Karpas-422 (cell line): ENCODE measurements around the gene HOXB3. TPM values are rescaled to one million over a fixed set of nuclear protein-coding genes. Genes with fewer than 3 reads are reported as not detected.

ENCODE experiments used
- DNase-seq: peaks from one replicate; pipeline ENCODE4 v3.0.0-alpha.2; 2015
- H2AFZ ChIP-seq: fragments of 200-600 bp; sonication (generic); 2 replicates; pipeline ENCODE4 v1.6.1; 2014; ENCODE audit warnings: antibody characterized with exemption, low read length, mixed read lengths
- H3K27ac ChIP-seq: fragments of 200-600 bp; sonication (generic); 2 replicates; pipeline ENCODE4 v1.5.1; 2014; ENCODE audit warnings: mild to moderate bottlenecking, low read length, moderate library complexity
- H3K27me3 ChIP-seq: fragments of 200-600 bp; sonication (generic); 2 replicates; pipeline ENCODE4 v1.6.1; 2014; ENCODE audit warnings: low read length, mixed read lengths
- H3K36me3 ChIP-seq: fragments of 200-600 bp; sonication (generic); 2 replicates; pipeline ENCODE4 v1.6.1; 2014; ENCODE audit warnings: low read length, mixed read lengths; ENCODE audit not compliant: insufficient read depth
- H3K4me1 ChIP-seq: fragments of 200-600 bp; sonication (generic); 2 replicates; pipeline ENCODE4 v1.6.1; 2014; ENCODE audit warnings: mild to moderate bottlenecking, low read length, mixed read lengths
- H3K4me2 ChIP-seq: fragments of 200-600 bp; sonication (generic); 2 replicates; pipeline ENCODE4 v1.6.1; 2014; ENCODE audit warnings: low read length, low read depth, mild to moderate bottlenecking; ENCODE audit not compliant: poor library complexity, severe bottlenecking
- H3K4me3 ChIP-seq: fragments of 200-600 bp; sonication (generic); 2 replicates; pipeline ENCODE4 v1.5.1; 2014; ENCODE audit warnings: mild to moderate bottlenecking, antibody characterized with exemption, low read length, mixed read lengths
- H3K79me2 ChIP-seq: fragments of 200-600 bp; sonication (generic); 2 replicates; pipeline ENCODE4 v1.6.1; 2014; ENCODE audit warnings: mild to moderate bottlenecking, low read length, mixed read lengths
- H3K9ac ChIP-seq: fragments of 200-600 bp; sonication (generic); 2 replicates; pipeline ENCODE4 v1.6.0; 2014; ENCODE audit warnings: low read length
- H3K9me2 ChIP-seq: fragments of 200-600 bp; sonication (generic), shearing (Covaris generic); replicated peaks from 2 replicates; pipeline ENCODE4 v1.6.0; 2014; ENCODE audit warnings: mild to moderate bottlenecking, low read length, moderate library complexity; ENCODE audit not compliant: insufficient read depth
- H3K9me3 ChIP-seq: fragments of 300-700, 200-600 bp; sonication (generic); 2 replicates; pipeline ENCODE4 v1.6.1; 2014; ENCODE audit warnings: low read length, mixed read lengths
- H4K20me1 ChIP-seq: fragments of 200-600 bp; sonication (generic); 2 replicates; pipeline ENCODE4 v1.6.1; 2014; ENCODE audit warnings: mild to moderate bottlenecking, antibody characterized with exemption, low read length, low read depth; ENCODE audit not compliant: insufficient read depth
- total RNA-seq: library from RNA; depleted of rRNA; stranded (reverse); fragments of >200 nt; shearing (Covaris generic); gene quantifications from 2 replicates; pipeline ENCODE4 v1.2.3, GENCODE V29; 2014; ENCODE audit warnings: low replicate concordance

HOXB3 gene
- total RNA-seq, 1 experiment from 2014 or later = 0.97 TPM

DNA sequence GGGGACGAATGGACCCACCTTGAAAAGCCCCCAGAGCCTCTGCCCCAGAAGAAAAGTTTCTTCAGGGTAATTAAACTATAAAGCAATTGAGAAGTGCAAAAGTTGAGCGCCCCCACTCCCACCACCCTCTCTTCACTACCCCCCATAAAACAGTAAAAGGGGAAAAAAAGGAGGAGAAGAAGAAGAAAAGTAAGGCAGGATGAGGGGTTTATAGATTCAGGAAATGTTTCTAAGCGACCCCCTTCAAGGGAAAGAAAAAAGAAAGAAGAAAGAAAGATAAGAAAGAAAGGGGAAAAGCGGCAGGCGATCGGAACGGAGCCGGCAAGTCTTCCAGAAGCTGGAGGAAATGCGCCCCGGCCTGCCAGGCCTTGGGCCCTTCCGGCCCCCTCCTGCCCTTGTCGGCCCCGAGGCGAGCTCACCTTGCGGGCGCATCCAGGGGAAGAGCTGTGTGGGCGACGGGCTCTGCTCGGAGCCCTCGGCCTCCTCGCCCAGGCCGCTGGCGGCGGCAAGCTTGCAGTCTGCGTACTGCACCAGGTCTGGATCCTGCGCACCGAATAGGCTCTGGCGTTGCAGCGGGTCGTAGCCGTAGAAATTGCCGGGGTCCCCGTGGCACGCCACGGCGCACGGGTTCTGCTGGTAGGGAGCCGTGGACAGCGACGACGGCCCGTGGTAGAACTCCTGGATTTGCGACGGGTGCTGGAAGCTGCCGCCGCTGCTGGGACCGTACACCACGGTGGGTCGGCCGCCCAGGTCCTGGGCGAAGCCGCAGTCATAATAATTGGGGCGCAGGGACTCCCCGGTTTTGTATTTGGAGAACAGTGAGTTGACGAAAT, 24.0 kb upstream of the HOXB3 start:
- Histone ChIP-seq H2AFZ (0 out of 2 replicates have a peak overlapping the region, but pooled peaks have one; percentile 54), H3K9ac (peak overlapping the region; percentile 92), H4K20me1 (no peaks in the 10 kb centered on the region), H3K9me3 (no peaks in the 10 kb centered on the region), H3K27ac (no peak overlapping the region), H3K79me2 (no peaks in the 10 kb centered on the region), H3K4me1 (peaks cover 43% of the 10 kb centered on the region), H3K36me3 (no peaks in the 10 kb centered on the region), H3K4me3 (peak overlapping the region; percentile 82), H3K4me2 (peak overlapping the region; percentile 98), H3K9me2 (no peaks in the 10 kb centered on the region), H3K27me3 (no peaks in the 10 kb centered on the region)
- no peak for DNase-seq

DNA sequence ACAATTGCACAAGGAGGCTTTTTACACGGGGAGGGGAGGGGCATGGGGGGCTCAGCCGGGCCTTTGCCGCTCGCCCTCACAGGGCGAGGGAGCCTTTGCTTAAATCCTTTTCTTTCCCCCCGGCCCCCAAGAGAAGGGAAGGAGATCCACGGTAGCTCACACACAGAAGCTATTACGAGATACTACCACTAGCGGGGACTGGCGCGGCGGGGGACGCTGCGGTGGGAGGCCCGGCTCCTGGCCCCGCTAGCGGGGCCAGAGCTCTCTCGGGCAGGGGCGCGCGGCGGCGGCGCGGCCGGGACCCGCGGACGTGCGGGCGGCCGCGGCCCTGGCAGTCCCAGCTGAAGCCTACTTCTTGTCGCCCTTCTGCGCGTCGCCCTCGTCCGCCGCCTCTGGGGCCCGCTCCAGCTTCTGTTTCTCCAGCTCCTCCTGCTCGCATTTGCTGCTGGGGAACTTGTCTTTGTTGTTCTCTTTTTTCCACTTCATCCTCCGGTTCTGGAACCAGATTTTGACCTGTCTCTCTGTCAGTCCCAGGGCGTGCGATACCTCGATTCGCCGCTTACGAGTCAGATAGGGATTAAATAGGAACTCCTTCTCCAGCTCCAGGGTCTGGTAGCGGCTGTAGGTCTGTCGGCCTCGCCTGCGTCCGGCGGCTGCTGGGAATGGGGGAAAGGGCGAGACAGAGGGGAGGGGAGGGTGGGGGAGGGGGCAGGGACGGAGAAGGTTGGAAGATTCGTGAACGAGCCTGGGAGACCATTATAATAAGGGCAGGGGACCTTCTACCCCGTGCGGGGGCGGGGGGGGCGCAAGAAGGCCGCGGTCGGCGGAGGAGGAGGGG, 23.0 kb upstream of the HOXB3 start:
- peak; percentile 82 for DNase-seq
- Histone ChIP-seq H3K9me2 (no peaks in the 10 kb centered on the region), H3K27ac (peak overlapping the region; percentile 82), H3K79me2 (no peaks in the 10 kb centered on the region), H4K20me1 (no peaks in the 10 kb centered on the region), H3K4me2 (peak overlapping the region; percentile 98), H3K9me3 (no peaks in the 10 kb centered on the region), H3K4me3 (peak overlapping the region; percentile 82), H3K9ac (peak overlapping the region; percentile 92), H3K4me1 (peaks cover 45% of the 10 kb centered on the region), H2AFZ (peak overlapping the region; percentile 97), H3K27me3 (no peaks in the 10 kb centered on the region), H3K36me3 (no peaks in the 10 kb centered on the region)

DNA sequence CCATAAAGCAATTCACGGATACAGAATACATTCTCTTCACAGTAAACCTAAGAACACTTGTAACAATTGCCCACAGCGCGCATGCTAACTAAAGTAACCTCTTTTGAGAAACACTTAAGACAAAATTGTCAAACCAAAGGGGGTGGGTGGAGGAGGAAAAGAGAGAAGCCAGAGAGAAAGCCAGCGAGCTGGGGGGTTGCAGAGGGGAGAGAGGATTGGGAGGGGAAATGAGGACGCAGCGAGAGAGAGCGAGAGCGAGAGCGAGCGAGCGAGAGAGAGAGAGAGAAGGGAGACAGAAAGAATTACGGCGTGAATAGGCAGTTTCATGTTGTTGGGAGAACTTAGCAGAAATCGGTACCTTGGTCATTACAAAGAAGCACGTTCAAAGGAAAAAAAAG, 22.4 kb upstream of the HOXB3 start:
- H2AFZ ChIP-seq = peak overlapping the region; percentile 82
- H3K4me2 ChIP-seq = peak overlapping the region; percentile 98
- no peaks in the 10 kb centered on the region for H3K79me2 ChIP-seq
- DNase-seq = peak; percentile 75
- no peaks in the 10 kb centered on the region for H3K27me3 ChIP-seq
- H3K9me2 ChIP-seq = no peaks in the 10 kb centered on the region
- no peaks in the 10 kb centered on the region for H3K9me3 ChIP-seq
- H3K36me3 ChIP-seq = no peaks in the 10 kb centered on the region
- peaks cover 45% of the 10 kb centered on the region for H3K4me1 ChIP-seq
- no peaks in the 10 kb centered on the region for H4K20me1 ChIP-seq
- peak overlapping the region; percentile 82 for H3K4me3 ChIP-seq
- H3K27ac ChIP-seq = peak overlapping the region; percentile 82
- H3K9ac ChIP-seq = peak overlapping the region; percentile 92

DNA sequence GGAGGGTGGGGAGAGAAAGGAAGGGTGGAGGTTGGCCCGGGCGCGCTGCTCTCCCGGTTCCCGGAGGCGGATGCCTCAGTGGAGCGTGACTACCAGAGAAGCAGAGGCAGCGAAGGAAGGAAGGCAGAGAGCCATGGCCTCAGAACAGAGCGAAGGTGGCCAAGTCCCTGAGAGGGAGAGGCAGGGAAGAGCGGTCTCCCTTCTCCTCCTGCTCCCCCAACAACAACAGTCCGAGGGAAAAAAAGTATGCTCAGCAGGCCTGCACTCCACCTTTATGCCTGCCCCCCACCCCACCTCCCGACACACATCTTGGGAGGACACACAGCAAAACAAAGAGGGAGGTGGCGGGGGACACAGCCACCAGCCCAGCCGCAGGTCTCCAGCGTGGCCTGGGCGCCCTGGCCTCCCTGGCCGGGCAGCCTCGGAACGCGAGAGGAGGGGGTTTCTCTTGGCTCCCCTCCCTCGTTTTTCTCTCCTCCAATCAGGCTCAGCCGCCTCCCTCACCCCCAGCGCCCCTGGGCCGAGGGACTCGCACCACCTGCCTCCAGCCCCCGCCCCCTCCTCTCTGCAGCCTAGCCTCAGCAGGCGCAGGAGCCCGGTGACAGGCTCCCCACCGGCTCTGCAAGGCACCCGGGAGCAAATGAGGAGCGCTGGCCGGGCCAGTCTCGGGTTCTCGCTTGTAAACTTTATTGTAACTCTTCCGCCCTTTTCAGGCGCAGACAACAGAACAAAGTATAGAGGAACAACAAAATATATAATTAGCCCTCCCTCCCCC, 21.8 kb upstream of the HOXB3 start:
- Histone ChIP-seq H3K4me2 (peak overlapping the region; percentile 98), H3K9ac (peak overlapping the region; percentile 92), H3K9me2 (no peaks in the 10 kb centered on the region), H4K20me1 (no peaks in the 10 kb centered on the region), H3K4me1 (peaks cover 45% of the 10 kb centered on the region), H3K36me3 (no peaks in the 10 kb centered on the region), H3K4me3 (peak overlapping the region; percentile 82), H2AFZ (peak overlapping the region; percentile 48; the same call in 1 of the 2 replicates), H3K27ac (peak overlapping the region; percentile 82), H3K9me3 (no peaks in the 10 kb centered on the region), H3K27me3 (no peaks in the 10 kb centered on the region), H3K79me2 (no peaks in the 10 kb centered on the region)
- peak; percentile 77 for DNase-seq

DNA sequence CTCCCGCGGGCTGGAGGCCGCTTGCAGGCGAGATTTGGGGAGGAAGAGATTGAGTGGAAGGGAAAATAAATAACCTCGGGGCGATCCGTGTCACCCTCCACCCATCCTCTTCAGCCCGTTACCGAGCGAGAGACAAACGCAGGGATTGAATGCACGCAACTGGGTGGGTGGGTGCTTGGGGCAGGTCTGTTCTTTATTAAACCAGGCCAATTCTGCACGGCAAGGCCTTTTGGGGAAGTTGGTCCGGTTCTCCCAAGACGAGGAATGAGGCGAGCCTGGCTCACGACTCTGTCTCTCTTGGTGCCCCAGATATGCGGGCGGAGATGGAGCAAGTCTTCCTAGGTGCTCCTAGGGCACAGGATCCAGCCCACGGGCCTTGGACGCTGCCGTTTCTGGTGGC, 21.2 kb upstream of the HOXB3 start:
- Histone ChIP-seq H3K4me2 (peak overlapping the region; percentile 98), H3K36me3 (no peaks in the 10 kb centered on the region), H3K9ac (peak overlapping the region; percentile 92), H3K9me3 (no peaks in the 10 kb centered on the region), H2AFZ (peak overlapping the region; percentile 95), H3K4me3 (peak overlapping the region; percentile 82), H3K27me3 (no peaks in the 10 kb centered on the region), H3K27ac (peak overlapping the region; percentile 82), H3K79me2 (no peaks in the 10 kb centered on the region), H3K4me1 (peaks cover 45% of the 10 kb centered on the region), H3K9me2 (no peaks in the 10 kb centered on the region), H4K20me1 (no peaks in the 10 kb centered on the region)
- DNase-seq = peak; percentile 73

DNA sequence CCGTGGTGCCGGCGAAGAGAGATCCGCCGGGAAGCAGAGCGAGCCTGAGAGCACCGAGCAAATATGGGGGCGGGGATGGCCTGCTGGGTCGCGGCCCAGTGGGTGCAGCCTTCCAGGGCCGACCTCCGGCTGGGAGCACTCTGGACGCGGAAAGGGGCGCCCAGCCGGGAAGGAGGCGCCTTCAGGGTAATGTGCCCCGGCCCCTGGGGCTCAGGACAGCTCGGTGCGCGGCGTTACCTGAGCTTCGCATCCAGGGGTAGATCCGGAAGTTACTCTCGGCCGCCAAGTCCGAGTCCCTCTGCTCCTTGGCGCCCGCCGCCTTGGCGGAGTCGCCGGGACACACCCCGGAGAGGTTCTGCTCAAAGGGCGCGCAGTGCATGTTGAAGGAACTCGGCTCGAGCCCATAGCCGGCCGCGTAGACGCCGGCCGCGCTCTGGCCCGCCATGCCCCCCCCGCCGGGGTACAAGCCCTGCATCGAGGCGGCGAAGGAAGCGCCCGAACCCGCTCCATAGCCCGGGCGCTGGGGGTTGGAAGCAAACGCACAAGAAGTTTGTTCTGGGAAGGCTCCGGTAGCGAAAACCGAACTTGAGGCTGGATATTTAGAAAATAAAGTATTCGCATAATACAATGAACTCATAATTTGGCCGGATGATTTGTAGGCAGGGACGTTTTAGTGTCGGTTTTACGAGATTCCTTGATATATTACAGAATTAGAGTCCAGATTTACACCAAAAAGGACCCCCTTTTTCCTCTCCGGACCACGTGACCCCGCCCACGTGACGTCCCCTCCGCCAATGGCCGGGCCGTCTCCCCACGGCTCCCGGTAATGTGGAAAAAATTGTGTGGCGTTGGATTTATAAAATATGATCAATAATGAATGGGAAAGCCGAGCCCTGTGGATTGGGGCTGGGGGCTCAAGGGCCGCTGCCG, 20.5 kb upstream of the HOXB3 start, which contains the start of gene HOXB7:
TSS of gene HOXB7 (minus strand) at position 736 of the 930 bp plus-strand sequence. CDS start at position 637, 99 bp downstream.
- peak within 1 kb of the TSS; percentile 95 for H2AFZ ChIP-seq
- no peaks in the 10 kb centered on the region for H4K20me1 ChIP-seq
- H3K79me2 ChIP-seq = no peaks in the 10 kb centered on the region
- peak within 1 kb of the TSS; percentile 82 for H3K27ac ChIP-seq
- DNase-seq = peak; percentile 91
- peak within 1 kb of the TSS; percentile 82 for H3K4me3 ChIP-seq
- peak within 1 kb of the TSS; percentile 98 for H3K4me2 ChIP-seq
- peaks cover 45% of the 10 kb centered on the region for H3K4me1 ChIP-seq
- no peaks in the 10 kb centered on the region for H3K36me3 ChIP-seq
- H3K9me3 ChIP-seq = no peaks in the 10 kb centered on the region
- no peaks in the 10 kb centered on the region for H3K9me2 ChIP-seq
- no peaks in the 10 kb centered on the region for H3K27me3 ChIP-seq
- H3K9ac ChIP-seq = peak within 1 kb of the TSS; percentile 92

DNA sequence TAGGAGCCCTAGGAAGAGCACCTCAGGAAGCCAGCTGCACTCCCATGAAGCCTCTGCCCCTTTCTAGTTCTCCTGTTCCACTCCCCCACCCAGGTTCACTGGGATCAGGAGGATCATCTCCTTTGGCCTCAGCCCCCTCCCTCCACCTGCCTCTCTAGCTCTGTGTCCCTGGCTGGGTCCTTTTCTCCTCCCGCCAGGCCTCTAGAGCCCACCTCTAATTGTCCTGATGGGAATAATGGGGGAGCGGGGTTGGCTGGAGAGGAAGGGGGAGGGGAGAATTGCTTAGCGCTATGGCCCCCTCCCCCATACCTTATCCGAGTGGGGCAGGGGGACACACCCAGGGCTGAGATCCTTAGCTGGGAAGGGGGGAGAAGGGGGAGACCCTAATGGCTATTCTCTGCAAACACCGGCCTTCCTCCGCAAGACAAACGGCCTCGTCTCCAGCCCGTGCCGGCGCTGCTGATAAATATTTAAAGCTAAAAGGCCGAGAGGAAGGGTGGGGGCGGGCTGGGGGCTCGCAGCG, 19.8 kb upstream of the HOXB3 start:
- no peak for DNase-seq
- Histone ChIP-seq H3K9me2 (no peaks in the 10 kb centered on the region), H3K4me3 (peak overlapping the region; percentile 82), H3K27ac (no peak overlapping the region), H3K9ac (peak overlapping the region; percentile 92), H3K4me1 (peaks cover 45% of the 10 kb centered on the region), H3K9me3 (no peaks in the 10 kb centered on the region), H2AFZ (peak overlapping the region; percentile 95; the same call in 1 of the 2 replicates), H3K36me3 (no peaks in the 10 kb centered on the region), H3K79me2 (no peaks in the 10 kb centered on the region), H3K27me3 (no peaks in the 10 kb centered on the region), H3K4me2 (peak overlapping the region; percentile 98), H4K20me1 (no peaks in the 10 kb centered on the region)
